ENCODE results near the gene KBTBD7. TPM values are rescaled to one million over a fixed set of nuclear protein-coding genes. Genes with fewer than 3 reads are reported as not detected.
A peak's percentile ranks its signal among the peaks of the same experiment; 100 is the strongest.

The KBTBD7 gene, protein sequence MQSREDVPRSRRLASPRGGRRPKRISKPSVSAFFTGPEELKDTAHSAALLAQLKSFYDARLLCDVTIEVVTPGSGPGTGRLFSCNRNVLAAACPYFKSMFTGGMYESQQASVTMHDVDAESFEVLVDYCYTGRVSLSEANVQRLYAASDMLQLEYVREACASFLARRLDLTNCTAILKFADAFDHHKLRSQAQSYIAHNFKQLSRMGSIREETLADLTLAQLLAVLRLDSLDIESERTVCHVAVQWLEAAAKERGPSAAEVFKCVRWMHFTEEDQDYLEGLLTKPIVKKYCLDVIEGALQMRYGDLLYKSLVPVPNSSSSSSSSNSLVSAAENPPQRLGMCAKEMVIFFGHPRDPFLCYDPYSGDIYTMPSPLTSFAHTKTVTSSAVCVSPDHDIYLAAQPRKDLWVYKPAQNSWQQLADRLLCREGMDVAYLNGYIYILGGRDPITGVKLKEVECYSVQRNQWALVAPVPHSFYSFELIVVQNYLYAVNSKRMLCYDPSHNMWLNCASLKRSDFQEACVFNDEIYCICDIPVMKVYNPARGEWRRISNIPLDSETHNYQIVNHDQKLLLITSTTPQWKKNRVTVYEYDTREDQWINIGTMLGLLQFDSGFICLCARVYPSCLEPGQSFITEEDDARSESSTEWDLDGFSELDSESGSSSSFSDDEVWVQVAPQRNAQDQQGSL
- total RNA-seq: 10 to 100 TPM in 4 of 7 donors, 1 to 10 TPM in 3; 6.9 to 14.9 (median 11.1) TPM
- 1 to 10 TPM; 2.8 to 4.7 (median 3.4) TPM for polyA plus RNA-seq
- long read RNA-seq, donor 1, full-length matches to known transcripts: 6 of 6 reads
- long read RNA-seq, donor 1, partial matches to known transcripts: 0 of 6 reads
- long read RNA-seq, donor 1, other reads (novel, unspliced or antisense): 0 of 6 reads
- long read RNA-seq, donor 2, full-length matches to known transcripts: 4 of 4 reads
- long read RNA-seq, donor 2, partial matches to known transcripts: 0 of 4 reads
- long read RNA-seq, donor 2, other reads (novel, unspliced or antisense): 0 of 4 reads

DNA sequence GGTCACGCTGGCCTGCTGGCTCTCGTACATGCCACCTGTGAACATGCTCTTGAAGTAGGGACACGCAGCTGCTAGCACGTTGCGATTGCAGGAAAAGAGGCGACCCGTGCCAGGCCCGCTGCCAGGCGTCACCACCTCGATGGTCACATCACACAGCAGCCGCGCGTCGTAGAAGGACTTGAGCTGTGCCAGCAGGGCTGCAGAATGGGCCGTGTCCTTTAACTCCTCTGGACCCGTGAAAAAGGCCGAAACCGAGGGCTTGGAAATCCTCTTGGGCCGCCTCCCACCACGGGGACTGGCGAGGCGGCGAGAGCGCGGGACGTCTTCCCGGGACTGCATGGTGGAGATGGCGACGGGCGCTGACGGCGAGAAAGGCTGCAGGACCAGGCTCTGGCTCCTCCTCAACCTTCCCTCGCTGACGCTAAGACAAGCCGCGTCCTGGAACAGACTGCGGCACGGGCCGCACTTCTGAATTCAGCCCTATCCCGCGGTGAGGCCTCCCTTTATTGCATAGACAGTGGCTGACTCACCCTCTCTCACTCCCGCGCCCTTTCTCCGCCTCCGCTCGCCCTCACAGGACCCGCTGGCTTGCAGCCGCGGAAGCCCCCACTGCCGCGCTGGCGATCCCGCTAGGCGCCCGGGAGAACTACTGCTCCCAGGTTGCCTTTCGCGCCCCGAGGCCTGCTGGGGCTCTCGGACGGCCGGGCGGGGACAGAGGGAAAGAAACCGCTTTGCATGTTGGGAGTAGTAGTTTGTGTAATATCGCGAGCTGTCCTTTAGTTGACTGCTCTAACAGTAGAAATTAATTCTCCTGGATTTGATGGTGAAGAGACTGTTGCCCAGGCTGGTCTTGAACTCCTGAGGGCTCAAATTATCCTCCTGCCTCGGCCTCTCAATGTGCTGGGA is at the start of gene KBTBD7:
Gene KBTBD7, minus strand, starts transcription at position 651 of the 906 bp plus-strand sequence. Its CDS starts 312 bp downstream, at position 339.
- Histone ChIP-seq H3K9me3 (no peaks in the 10 kb centered on the region), H3K36me3 (no peaks in the 10 kb centered on the region), H3K4me1 (peaks cover 5 to 61% (median 28%) of the 10 kb centered on the region in 6 donors), H3K27ac (peak within 1 kb of the TSS; percentile 75 to 94 (median 89)), H3K4me3 (peak within 1 kb of the TSS; percentile 56 to 93 (median 70)), H3K27me3 (replicated peaks in 1 of 7) (no peaks in the 10 kb centered on the region)
- peak; percentile 99 for DNase-seq
- intact Hi-C loops (cut with DNase I; ENCODE audit: low total_unique reads): loop anchor here (5.0 kb wide), 1 partner anchor 62 kb away; the partner anchor contains the start of gene KBTBD6
- TF ChIP-seq POLR2AphosphoS5 (IDR thresholded peaks at IDR 0.05) (peak; percentile 91 to 96 (median 92)), POLR2A (IDR thresholded peaks at IDR 0.05) (peak in 1 of 3 donors; percentile 41)
- TF ChIP-seq, protein P1, sequence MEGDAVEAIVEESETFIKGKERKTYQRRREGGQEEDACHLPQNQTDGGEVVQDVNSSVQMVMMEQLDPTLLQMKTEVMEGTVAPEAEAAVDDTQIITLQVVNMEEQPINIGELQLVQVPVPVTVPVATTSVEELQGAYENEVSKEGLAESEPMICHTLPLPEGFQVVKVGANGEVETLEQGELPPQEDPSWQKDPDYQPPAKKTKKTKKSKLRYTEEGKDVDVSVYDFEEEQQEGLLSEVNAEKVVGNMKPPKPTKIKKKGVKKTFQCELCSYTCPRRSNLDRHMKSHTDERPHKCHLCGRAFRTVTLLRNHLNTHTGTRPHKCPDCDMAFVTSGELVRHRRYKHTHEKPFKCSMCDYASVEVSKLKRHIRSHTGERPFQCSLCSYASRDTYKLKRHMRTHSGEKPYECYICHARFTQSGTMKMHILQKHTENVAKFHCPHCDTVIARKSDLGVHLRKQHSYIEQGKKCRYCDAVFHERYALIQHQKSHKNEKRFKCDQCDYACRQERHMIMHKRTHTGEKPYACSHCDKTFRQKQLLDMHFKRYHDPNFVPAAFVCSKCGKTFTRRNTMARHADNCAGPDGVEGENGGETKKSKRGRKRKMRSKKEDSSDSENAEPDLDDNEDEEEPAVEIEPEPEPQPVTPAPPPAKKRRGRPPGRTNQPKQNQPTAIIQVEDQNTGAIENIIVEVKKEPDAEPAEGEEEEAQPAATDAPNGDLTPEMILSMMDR (IDR thresholded peaks at IDR 0.05 in 8 of 11, conservative IDR thresholded peaks at IDR 0.05 in 3 of 11): peak in 5 of 11 experiments; percentile 16 to 41 (median 32)
- 4 to 13% (median 10%) methylated on average over 30 to 66 of the region's 66 CpGs for WGBS, 5 donors

DNA sequence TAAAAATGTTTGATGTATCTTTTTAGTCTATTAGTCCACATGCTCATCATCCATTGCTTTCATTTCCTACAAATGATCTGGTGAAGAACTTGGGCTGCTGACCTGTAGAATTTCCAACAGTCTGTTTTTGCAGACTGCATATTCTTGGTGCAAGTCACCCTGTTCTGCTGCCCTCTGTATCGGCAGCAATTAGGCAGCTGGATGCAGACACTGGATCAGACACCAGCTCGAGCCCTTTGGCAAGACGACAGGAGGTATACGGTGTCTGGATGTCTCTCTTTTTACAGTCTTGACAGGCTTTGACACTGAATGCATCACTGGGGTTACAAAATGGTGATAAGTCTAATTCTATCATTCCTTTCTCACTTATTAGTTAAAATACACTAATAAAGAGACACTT is 47.3 kb upstream of the KBTBD7 start:
- no peaks in the 10 kb centered on the region for H3K4me1 ChIP-seq
- H3K27me3 ChIP-seq (replicated peaks in 1 of 7): no peaks in the 10 kb centered on the region
- H3K36me3 ChIP-seq: peaks cover 0 to 34% (median 7%) of the 10 kb centered on the region in 6 donors
- H3K27ac ChIP-seq: no peak overlapping the region
- no peak for DNase-seq
- intact Hi-C loops (cut with DNase I; ENCODE audit: low total_unique reads): no loop called here
- H3K9me3 ChIP-seq: no peaks in the 10 kb centered on the region
- H3K4me3 ChIP-seq: no peak overlapping the region
- TF ChIP-seq, protein P1 (IDR thresholded peaks at IDR 0.05 in 8 of 11, conservative IDR thresholded peaks at IDR 0.05 in 3 of 11): no peak
- no peak for TF ChIP-seq POLR2AphosphoS5 (IDR thresholded peaks at IDR 0.05)
- no peak for TF ChIP-seq POLR2A (IDR thresholded peaks at IDR 0.05)
- 92 to 99% (median 94%) methylated on average over 4 of the region's 4 CpGs for WGBS, 5 donors

DNA sequence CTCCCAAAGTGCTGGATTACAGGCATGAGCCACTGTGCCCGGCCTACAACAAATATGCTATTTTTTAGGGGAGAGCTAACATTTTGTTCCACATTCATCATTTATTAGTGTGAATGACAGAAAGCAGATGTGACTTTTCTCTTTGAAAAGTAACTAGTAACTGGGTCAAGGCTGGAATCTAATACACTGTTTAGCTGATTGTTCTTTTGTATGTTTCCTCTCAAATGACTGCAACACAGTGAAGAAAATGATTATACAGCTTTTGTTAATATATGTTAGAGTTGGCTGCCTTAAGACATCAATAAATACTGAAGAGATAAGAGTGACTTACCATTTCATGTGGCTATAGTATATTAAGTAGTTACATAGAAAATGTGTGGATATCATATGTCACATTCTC is 42.0 kb upstream of the KBTBD7 start:
- H3K36me3 ChIP-seq: peaks cover 0 to 53% (median 7%) of the 10 kb centered on the region in 6 donors
- H3K27me3 ChIP-seq (replicated peaks in 1 of 7): no peaks in the 10 kb centered on the region
- no peak for DNase-seq
- no peak overlapping the region for H3K4me3 ChIP-seq
- WGBS, 5 donors: 89 to 97% (median 93%) methylated on average over 1 of the region's 1 CpG
- no peaks in the 10 kb centered on the region for H3K9me3 ChIP-seq
- TF ChIP-seq POLR2A (IDR thresholded peaks at IDR 0.05) (no peak), POLR2AphosphoS5 (IDR thresholded peaks at IDR 0.05) (no peak)
- TF ChIP-seq, protein P1 (IDR thresholded peaks at IDR 0.05 in 8 of 11, conservative IDR thresholded peaks at IDR 0.05 in 3 of 11): no peak
- H3K27ac ChIP-seq: no peak overlapping the region
- H3K4me1 ChIP-seq: peaks cover 0 to 17% (median 4%) of the 10 kb centered on the region in 6 donors
- intact Hi-C loops (cut with DNase I; ENCODE audit: low total_unique reads): no loop called here

Measured in spleen (tissue), 13 donors.